NCI-H774 (cell line): ENCODE data around the gene RBBP7.

Source experiments
- DNase-seq: peaks from one replicate; lab custom pipeline; 2025; lab: John Stamatoyannopoulos, UW

Gene RBBP7

GRCh38 chrX:16870095-16870861 is at the start of gene RBBP7:
Gene RBBP7 (minus strand): TSS chrX:16870362. CDS start chrX:16870053, 309 bp downstream.
- DNase-seq = peak; percentile 81

GRCh38 chrX:16918979-16919378 is 48.8 kb upstream of the RBBP7 start:
- no peak for DNase-seq

- no peak for DNase-seq
These were observed 47.0 kb upstream of the RBBP7 start for GRCh38 chrX:16917120-16917519.

- no peak for DNase-seq
These were observed 46.4 kb upstream of the RBBP7 start for GRCh38 chrX:16916561-16916960.

GRCh38 chrX:16914058-16914457 is 43.9 kb upstream of the RBBP7 start:
- DNase-seq = no peak

GRCh38 chrX:16910376-16910775 is 40.2 kb upstream of the RBBP7 start:
- DNase-seq = no peak

- no peak for DNase-seq
These were observed 33.3 kb upstream of the RBBP7 start for GRCh38 chrX:16903274-16904022.

- DNase-seq = no peak
These were observed 27.3 kb upstream of the RBBP7 start for GRCh38 chrX:16897445-16897844.

GRCh38 chrX:16892504-16893362 is 22.6 kb upstream of the RBBP7 start:
- peak; percentile 49 for DNase-seq

- no peak for DNase-seq
These were observed 15.5 kb upstream of the RBBP7 start for GRCh38 chrX:16885628-16886027.

GRCh38 chrX:16883487-16883804 is 13.3 kb upstream of the RBBP7 start:
- DNase-seq = no peak

- peak; percentile 40 for DNase-seq
These were observed 12.7 kb upstream of the RBBP7 start for GRCh38 chrX:16882702-16883486.

GRCh38 chrX:16882169-16882568 is 12.0 kb upstream of the RBBP7 start:
- DNase-seq = peak; percentile 38

GRCh38 chrX:16876696-16877095 is 6.5 kb upstream of the RBBP7 start:
- no peak for DNase-seq

- DNase-seq = no peak
These were observed 4.4 kb upstream of the RBBP7 start for GRCh38 chrX:16874458-16875095.

- DNase-seq = no peak
These were observed 2.9 kb upstream of the RBBP7 start for GRCh38 chrX:16873106-16873505.

GRCh38 chrX:16870862-16871815 is 977 bp upstream of the RBBP7 start:
- DNase-seq = no peak

- DNase-seq = no peak
These were observed 618 bp downstream of the RBBP7 start for GRCh38 chrX:16869393-16870094.

- DNase-seq = no peak
These were observed 1.2 kb downstream of the RBBP7 start for GRCh38 chrX:16868920-16869319.

- DNase-seq = no peak
These were observed 2.2 kb downstream of the RBBP7 start for GRCh38 chrX:16867947-16868346.
